Breast epithelium (tissue), 4 donors: ENCODE results near the gene DUSP9. TPM values are rescaled to one million over a fixed set of nuclear protein-coding genes. Genes with fewer than 3 reads are reported as not detected.

Experiments used
- DNase-seq, 2 donors: peaks; one replicate each; pipeline ENCODE4 v3.0.0-alpha.2; 2019; ENCODE audit warnings: low spot score in 2 of 2
- H3K27ac ChIP-seq, 2 donors: fragments of 200-600 bp; sonication (generic) in 1 of 2; one replicate each; pipeline ENCODE4 v1.5.1; 2016 to 2019; ENCODE audit warnings: mild to moderate bottlenecking in 1 of 2
- H3K27me3 ChIP-seq, 2 donors: fragments of 200-600 bp; sonication (generic) in 1 of 2; one replicate each; pipeline versions ENCODE4 v1.5.1 to v1.6.0; 2017 to 2019; ENCODE audit warnings: control low read depth in 1 of 2, mild to moderate bottlenecking in 1 of 2
- H3K36me3 ChIP-seq: fragments of 200-600 bp; one replicate; pipeline ENCODE4 v1.5.1; 2019
- H3K4me1 ChIP-seq, 2 donors: fragments of 200-600 bp; sonication (generic); one replicate each; pipeline ENCODE4 v1.5.1; 2016 to 2019; ENCODE audit warnings: control low read depth in 1 of 2
- H3K4me3 ChIP-seq, 3 donors: fragments of 200-600 bp; sonication (generic); 1 replicate in 2 of 3; 2 replicates in 1 of 3; pipeline ENCODE4 v1.5.1; 2016 to 2019; ENCODE audit warnings: mild to moderate bottlenecking in 3 of 3, moderate library complexity in 2 of 3
- H3K9me3 ChIP-seq, 2 donors: fragments of 200-600 bp; sonication (generic) in 1 of 2; one replicate each; pipeline ENCODE4 v1.5.1; 2016 to 2019; ENCODE audit warnings: control low read depth in 1 of 2
- CTCF ChIP-seq, 3 donors: fragments of 450-650 bp; IDR thresholded peaks; one replicate each; pipeline ENCODE4 v1.5.1; 2016 to 2017; ENCODE audit warnings: antibody characterized with exemption in 3 of 3, mild to moderate bottlenecking in 3 of 3, moderate library complexity in 3 of 3
- POLR2A ChIP-seq: fragments of 450-650 bp; IDR thresholded peaks from one replicate; pipeline ENCODE4 v1.6.1; 2016; ENCODE audit warnings: antibody characterized with exemption, mild to moderate bottlenecking, moderate library complexity
- POLR2AphosphoS5 ChIP-seq, 3 donors: sonication (generic); formaldehyde crosslinking; IDR thresholded peaks; one replicate each; pipeline ENCODE4 v1.6.1; 2017; ENCODE audit warnings: antibody characterized with exemption in 3 of 3
- intact Hi-C: fragments of 100-400 bp; cut with DNase I; formaldehyde crosslinking; loops from one replicate; pipeline ENCODE4 v1.15.1; 2023; ENCODE audit warnings: low total_unique reads
- total RNA-seq, 3 donors: library from RNA; depleted of rRNA; stranded (reverse); fragments of >200 nt; gene quantifications; one replicate each; pipeline ENCODE4 v1.1.0, GENCODE V29; 2016

DUSP9 gene
- total RNA-seq, 3 donors from 2014 or later: 0.33 to 0.73 TPM; not detected in 1

- H3K36me3 ChIP-seq: no peaks in the 10 kb centered on the region
- intact Hi-C loops: no loop called here
- H3K27ac ChIP-seq: no peak overlapping the region
- H3K4me3 ChIP-seq: no peak overlapping the region
- no peaks in the 10 kb centered on the region for H3K4me1 ChIP-seq
- TF ChIP-seq CTCF (IDR thresholded peaks at IDR 0.05): no peak
- TF ChIP-seq POLR2A: no peak
- no peak for DNase-seq
- H3K9me3 ChIP-seq: peaks cover 4 to 14% of the 10 kb centered on the region in 2 donors
- H3K27me3 ChIP-seq: peaks cover 0 to 77% of the 10 kb centered on the region in 2 donors
Observed at GRCh38 chrX:153634832-153635231, 12.2 kb upstream of the DUSP9 start.

GRCh38 chrX:153635388-153635787 is 11.6 kb upstream of the DUSP9 start:
- intact Hi-C loops: no loop called here
- H3K27me3 ChIP-seq: peaks cover 0 to 82% of the 10 kb centered on the region in 2 donors
- H3K27ac ChIP-seq: no peak overlapping the region
- H3K9me3 ChIP-seq: peaks cover 4 to 14% of the 10 kb centered on the region in 2 donors
- no peaks in the 10 kb centered on the region for H3K36me3 ChIP-seq
- no peak for TF ChIP-seq POLR2A
- TF ChIP-seq POLR2AphosphoS5 (IDR thresholded peaks at IDR 0.05): no peak
- TF ChIP-seq CTCF (IDR thresholded peaks at IDR 0.05): no peak
- no peak for DNase-seq
- H3K4me3 ChIP-seq: no peak overlapping the region
- H3K4me1 ChIP-seq: no peaks in the 10 kb centered on the region

GRCh38 chrX:153635788-153636668 is 11.0 kb upstream of the DUSP9 start:
- TF ChIP-seq POLR2AphosphoS5 (IDR thresholded peaks at IDR 0.05) (no peak), CTCF (IDR thresholded peaks at IDR 0.05) (peak in 1 of 3 donors; percentile 8)
- Histone ChIP-seq H3K4me1 (no peaks in the 10 kb centered on the region), H3K27ac (no peak overlapping the region), H3K9me3 (peaks cover 4 to 13% of the 10 kb centered on the region in 2 donors), H3K36me3 (no peaks in the 10 kb centered on the region), H3K4me3 (no peak overlapping the region), H3K27me3 (peaks cover 0 to 89% of the 10 kb centered on the region in 2 donors)
- intact Hi-C loops: no loop called here
- DNase-seq: no peak

- H3K27me3 ChIP-seq: peaks cover 0 to 96% of the 10 kb centered on the region in 2 donors
- intact Hi-C loops: no loop called here
- H3K36me3 ChIP-seq: no peaks in the 10 kb centered on the region
- H3K4me3 ChIP-seq: no peak overlapping the region
- H3K27ac ChIP-seq: no peak overlapping the region
- DNase-seq: no peak
- peaks cover 4 to 6% of the 10 kb centered on the region in 2 donors for H3K9me3 ChIP-seq
- no peak for TF ChIP-seq CTCF (IDR thresholded peaks at IDR 0.05)
- no peak for TF ChIP-seq POLR2A
- TF ChIP-seq POLR2AphosphoS5 (IDR thresholded peaks at IDR 0.05): no peak
- H3K4me1 ChIP-seq: no peaks in the 10 kb centered on the region
Observed at GRCh38 chrX:153636716-153637115, 10.3 kb upstream of the DUSP9 start.
